ENCODE data around the gene PGAM5. TPM values are rescaled to one million over a fixed set of nuclear protein-coding genes. Genes with fewer than 3 reads are reported as not detected.

The PGAM5 gene
- total RNA-seq, 4 donors from 2014 or later = 22.9 to 50.7 (median 33.2) TPM

- WGBS, 2 donors = 91 to 93% methylated on average over 30 to 31 of the region's 31 CpGs
- Histone ChIP-seq H3K4me3 (no peak overlapping the region), H3K36me3 (peaks cover 0 to 99% (median 12%) of the 10 kb centered on the region in 3 donors), H3K27me3 (no peaks in the 10 kb centered on the region), H3K27ac (no peak overlapping the region), H3K4me1 (no peaks in the 10 kb centered on the region), H3K9me3 (no peaks in the 10 kb centered on the region)
- TF ChIP-seq CTCF (IDR thresholded peaks at IDR 0.05) = no peak
- TF ChIP-seq EP300 (IDR thresholded peaks at IDR 0.05) = no peak
- DNase-seq (ENCODE audit: low spot score in 2 of 2) = no peak
Measured at GRCh38 chr12:132719141-132719953, 8.7 kb downstream of the PGAM5 start.

- WGBS, 2 donors = 86 to 91% methylated on average over 12 of the region's 12 CpGs
- Histone ChIP-seq H3K36me3 (peaks cover 0 to 99% (median 12%) of the 10 kb centered on the region in 3 donors), H3K4me3 (no peak overlapping the region), H3K9me3 (no peaks in the 10 kb centered on the region), H3K27me3 (no peaks in the 10 kb centered on the region), H3K4me1 (no peaks in the 10 kb centered on the region), H3K27ac (no peak overlapping the region)
- TF ChIP-seq EP300 (IDR thresholded peaks at IDR 0.05) (no peak), POLR2A (IDR thresholded peaks at IDR 0.05) (no peak), CTCF (IDR thresholded peaks at IDR 0.05) (no peak)
- no peak for DNase-seq (ENCODE audit: low spot score in 2 of 2)
Measured at GRCh38 chr12:132719954-132720324, 9.3 kb downstream of the PGAM5 start.

- no peaks in the 10 kb centered on the region for H3K27me3 ChIP-seq
- TF ChIP-seq EP300 (IDR thresholded peaks at IDR 0.05) (no peak), POLR2A (IDR thresholded peaks at IDR 0.05) (no peak), CTCF (IDR thresholded peaks at IDR 0.05) (no peak)
- no peak overlapping the region for H3K4me3 ChIP-seq
- 90 to 95% methylated on average over 22 to 25 of the region's 25 CpGs for WGBS, 2 donors
- H3K9me3 ChIP-seq = no peaks in the 10 kb centered on the region
- H3K4me1 ChIP-seq = no peaks in the 10 kb centered on the region
- H3K36me3 ChIP-seq = peaks cover 0 to 99% (median 12%) of the 10 kb centered on the region in 3 donors
- no peak for DNase-seq (ENCODE audit: low spot score in 2 of 2)
- no peak overlapping the region for H3K27ac ChIP-seq
Measured at GRCh38 chr12:132720606-132721345, 10.1 kb downstream of the PGAM5 start.

GRCh38 chr12:132723015-132723763 lies 12.5 kb downstream of the PGAM5 start:
- H3K4me3 ChIP-seq = no peak overlapping the region
- H3K27me3 ChIP-seq = no peaks in the 10 kb centered on the region
- H3K27ac ChIP-seq = no peak overlapping the region
- no peaks in the 10 kb centered on the region for H3K4me1 ChIP-seq
- no peak for DNase-seq (ENCODE audit: low spot score in 2 of 2)
- H3K36me3 ChIP-seq = peaks cover 3 to 99% (median 28%) of the 10 kb centered on the region in 3 donors
- WGBS, 2 donors = 88 to 89% methylated on average over 29 to 30 of the region's 30 CpGs
- no peaks in the 10 kb centered on the region for H3K9me3 ChIP-seq
- TF ChIP-seq EP300 (IDR thresholded peaks at IDR 0.05) (no peak), CTCF (IDR thresholded peaks at IDR 0.05) (no peak), POLR2A (IDR thresholded peaks at IDR 0.05) (no peak)
